Stimulated activated CD4-positive, alpha-beta T cell treated with anti-CD3 and anti-CD28 coated beads, Interleukin-1b, Interleukin-23, amount 100 ng/mL, for 4 hours (primary cell): ENCODE results near the gene ABLIM1.

Experiments used
- DNase-seq, 2 donors: peaks; one replicate each; pipeline ENCODE4 v3.0.0-alpha.2; 2020; ENCODE audit warnings: low read depth in 2 of 2

The ABLIM1 gene

DNA sequence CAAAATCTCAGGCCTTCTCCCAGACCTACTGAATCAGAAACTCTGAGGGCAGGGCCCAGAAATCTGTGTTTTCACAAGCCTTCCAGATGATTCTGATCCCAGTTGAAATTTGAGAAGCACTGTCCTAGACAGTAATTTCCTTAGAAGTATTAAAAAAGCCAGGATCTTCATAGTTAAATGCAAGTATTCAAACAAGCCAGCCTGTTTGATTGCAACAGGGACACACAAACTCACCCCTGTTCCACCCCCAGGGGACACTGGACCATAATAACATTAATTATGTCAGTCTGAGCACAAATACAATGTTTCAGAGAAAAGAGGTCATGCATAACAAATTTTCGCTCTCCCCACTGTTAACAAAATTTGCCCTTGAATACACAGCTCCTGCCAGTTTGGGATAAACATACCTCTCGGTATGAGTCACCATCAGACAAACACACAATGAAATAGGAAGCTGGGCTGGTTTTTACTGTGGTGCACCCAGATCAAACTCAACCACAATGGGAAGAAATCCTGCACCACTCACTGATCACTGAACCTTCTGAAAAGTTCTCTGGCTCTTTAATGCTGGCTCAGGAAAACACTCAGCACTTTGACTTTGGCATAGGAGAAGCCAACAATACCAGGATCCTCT lies 34.3 kb downstream of the ABLIM1 start:
- no peak for DNase-seq

DNA sequence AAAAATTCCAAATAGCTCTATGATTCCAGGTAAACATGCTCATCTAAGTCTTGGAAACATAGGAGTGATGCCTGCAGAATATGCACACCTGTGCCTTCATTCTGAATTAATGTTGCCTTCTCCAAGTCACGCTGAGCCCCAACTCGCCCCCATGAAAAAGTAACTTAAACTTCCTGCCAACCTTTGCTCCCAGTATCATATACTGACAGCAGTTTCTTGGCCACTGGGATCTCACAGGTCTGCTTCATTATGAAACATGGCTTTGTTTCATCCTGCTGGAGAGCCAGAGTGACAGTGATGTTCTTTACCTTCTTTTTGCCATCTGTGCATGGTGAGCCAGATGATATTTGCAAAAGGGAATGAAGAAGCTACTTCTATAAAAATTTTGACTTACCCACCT lies 34.9 kb downstream of the ABLIM1 start:
- no peak for DNase-seq

DNA sequence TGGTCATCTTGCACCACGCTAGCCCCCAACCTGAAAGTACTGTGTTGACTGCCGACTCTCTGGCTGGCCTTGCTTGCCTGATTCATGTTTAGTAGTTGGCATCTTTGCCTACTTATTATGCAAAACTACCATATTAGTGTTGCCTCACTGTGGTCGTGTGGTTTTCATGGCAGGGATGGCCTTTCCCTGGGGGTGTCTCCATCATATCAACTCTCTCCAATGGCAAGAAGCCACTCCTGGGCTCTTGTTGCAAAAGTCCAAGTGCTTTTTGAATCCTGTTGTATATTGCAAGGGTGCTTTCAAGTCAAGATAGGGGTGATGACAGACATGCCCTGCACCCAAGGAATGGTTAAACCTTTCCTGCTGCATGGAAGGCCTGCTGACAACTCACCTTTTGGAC lies 39.4 kb downstream of the ABLIM1 start:
- DNase-seq = no peak

DNA sequence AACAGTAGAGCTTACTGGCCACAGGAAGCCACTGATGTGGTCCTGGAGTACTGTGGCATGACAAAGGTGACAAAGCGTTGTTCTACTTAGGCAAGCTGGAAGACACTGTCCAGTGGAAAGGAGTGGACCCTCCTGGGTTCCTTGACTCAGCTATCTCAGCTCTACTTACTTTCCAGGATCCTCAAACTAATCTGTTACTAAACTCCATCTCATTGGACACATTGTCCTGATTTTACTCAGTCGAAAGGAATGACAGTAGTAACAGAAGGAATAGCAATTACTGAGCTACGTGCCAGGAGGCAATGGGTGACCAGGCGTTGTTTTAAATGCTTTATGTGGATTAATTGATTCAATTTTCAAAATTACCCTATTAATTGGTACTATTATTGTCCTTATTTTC lies 41.6 kb downstream of the ABLIM1 start:
- DNase-seq = no peak

DNA sequence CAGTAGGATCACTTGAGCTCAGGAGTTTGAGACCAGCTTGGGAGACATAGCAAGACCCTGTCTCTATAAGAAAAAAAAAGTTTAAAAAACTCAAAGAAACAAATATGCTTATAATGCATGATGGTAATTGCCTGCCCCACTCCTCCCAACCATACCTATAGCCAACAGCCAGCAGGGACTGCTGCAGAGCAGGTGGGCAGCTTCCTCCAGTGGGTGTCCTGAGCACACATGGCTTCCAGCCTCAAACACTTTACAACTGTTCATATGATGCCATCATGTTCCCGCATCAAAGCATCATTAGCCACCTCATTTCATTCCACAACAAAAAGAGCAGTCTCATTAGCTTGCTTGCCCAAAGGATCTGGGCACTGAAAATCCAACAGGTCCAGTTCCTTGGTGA lies 42.0 kb downstream of the ABLIM1 start:
- no peak for DNase-seq

DNA sequence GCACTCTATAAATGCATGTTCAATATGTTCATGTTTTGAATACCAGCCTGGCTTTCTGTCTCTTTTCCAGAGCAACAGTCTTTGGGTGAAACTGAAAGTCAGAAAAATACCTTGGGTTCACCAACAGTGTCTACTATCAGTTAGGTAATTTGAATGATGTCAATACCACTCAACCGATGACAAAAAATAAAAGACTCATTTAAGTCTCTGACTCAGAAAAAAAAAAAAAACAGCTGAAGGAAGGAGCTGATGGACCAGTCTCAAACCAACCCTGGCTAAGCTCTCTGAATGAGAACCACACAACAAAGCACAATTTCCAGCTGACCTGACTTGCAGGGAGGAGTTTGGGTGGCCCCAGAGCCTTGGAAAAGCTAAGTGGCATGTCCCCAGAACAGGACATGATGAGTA lies 42.5 kb downstream of the ABLIM1 start:
- DNase-seq = no peak

DNA sequence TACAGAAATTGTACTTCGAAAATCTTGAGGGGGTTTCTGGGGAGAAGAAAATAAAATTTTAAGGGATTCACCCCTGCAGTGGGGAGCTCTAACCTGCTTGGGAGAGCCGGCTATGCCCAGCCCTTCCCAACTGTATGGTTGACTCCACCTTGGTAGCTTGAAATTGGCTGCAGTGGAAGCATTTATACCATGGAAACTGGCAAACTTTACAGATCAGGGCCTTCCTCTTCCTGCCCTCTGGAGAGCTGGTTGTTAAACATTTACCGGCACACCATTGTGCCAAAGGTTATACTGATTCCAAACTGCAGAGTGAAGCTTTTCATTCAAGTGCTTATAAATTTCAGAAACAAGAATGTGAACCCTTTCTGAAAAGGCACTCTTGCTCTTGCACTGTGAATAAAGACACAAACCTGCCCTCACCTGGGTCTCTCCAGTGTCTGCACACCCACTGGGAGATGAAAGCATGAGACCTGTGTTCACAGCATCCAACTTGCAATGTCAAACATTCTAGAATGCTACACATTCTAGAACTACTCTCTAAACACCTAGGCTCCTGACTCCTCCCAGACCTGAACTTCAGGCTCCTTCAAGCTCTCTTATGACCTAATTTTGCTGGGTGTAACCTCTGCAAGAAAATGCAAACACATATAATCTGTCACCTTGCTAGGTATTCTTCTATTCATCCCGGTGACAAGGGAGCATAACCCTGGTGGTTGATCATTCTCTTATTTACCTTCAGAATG lies 44.7 kb downstream of the ABLIM1 start:
- DNase-seq = no peak

DNA sequence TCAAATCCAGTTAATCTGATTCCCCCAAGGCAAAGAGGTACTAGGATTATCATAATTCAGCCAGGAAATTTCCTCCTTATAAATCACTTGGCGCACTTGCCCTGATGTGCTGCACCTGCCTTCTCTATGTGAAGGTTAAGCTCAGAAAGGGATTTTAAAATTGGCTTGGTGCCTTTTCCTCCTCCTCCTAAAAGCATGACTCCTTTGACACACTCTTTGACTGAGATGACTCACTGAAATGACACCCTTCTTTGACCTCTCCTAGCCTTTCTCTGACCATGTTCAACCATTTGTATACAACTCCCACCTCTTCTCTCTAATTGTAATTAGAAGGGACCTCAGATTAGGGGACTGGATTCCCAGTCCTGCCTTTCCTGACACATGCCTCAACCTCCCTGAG lies 46.5 kb downstream of the ABLIM1 start:
- DNase-seq = no peak

DNA sequence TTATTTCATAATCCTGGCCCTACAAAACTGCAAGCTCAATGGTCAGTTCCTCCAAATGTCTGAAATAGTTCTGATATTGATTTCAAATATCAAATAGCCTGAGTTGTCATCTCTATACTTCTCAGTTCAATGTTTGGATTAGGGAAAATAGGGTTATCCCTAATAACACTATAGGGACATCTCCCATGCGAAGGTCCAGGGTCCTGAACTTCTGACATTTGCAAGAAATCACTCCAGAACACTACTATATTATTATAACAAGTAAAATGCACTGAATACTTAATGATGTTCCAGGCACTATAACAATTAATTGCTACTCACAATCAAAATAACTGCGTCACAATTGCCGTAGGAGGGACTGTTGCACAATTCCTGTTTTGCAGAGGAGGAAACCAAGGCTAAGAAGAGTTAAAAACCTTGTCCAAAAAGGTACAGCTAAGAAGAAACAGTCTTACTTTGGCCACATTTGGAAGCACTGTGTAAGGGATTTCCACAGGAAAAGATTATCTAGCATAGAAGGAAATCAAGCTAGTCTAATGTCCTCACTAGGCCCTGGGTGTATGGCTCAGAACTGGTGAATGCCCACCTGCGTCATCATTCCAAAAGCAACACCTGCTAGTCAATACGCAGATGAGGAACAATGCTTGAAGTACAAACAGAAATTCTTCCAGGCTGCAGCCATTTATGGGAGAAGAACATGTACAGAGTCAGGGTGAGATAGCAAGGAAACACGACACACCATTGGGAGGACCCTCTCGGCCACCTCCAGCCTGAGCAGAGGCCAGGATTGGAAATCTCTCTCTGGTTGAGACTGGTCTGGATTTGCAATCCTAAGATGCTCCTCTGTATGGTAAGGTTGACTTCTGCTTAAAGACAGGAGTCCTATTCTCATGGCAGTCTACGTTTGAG lies 48.3 kb downstream of the ABLIM1 start:
- DNase-seq = no peak

DNA sequence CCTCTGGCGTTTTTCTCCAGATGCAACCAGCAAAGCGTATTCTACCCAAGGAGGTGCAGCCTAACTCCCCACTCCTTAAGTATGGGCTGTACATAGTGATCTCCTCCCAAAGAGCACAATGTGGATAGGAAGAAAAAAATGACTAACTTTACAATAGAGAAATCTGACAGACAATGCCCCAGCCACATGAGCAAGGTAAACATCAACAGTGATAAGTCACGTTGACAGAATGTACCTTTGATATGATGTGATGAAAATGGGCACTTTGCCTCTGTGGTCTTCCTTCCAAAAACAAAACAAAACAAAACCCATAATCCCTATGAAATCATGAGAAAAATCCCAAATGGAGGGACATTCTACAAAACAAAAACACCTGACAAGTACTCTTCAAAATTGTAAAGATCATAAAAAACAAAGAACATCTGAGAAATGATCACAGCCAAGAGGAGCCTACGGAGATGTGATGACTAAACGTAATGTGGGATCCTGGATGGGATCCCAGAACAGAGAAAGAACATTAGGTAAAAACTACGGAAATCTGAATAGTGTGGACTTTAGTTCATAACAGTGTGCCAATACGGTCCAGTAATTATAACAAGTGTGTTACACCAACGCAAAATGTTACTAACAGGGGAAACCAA lies 50.6 kb downstream of the ABLIM1 start:
- DNase-seq = no peak

DNA sequence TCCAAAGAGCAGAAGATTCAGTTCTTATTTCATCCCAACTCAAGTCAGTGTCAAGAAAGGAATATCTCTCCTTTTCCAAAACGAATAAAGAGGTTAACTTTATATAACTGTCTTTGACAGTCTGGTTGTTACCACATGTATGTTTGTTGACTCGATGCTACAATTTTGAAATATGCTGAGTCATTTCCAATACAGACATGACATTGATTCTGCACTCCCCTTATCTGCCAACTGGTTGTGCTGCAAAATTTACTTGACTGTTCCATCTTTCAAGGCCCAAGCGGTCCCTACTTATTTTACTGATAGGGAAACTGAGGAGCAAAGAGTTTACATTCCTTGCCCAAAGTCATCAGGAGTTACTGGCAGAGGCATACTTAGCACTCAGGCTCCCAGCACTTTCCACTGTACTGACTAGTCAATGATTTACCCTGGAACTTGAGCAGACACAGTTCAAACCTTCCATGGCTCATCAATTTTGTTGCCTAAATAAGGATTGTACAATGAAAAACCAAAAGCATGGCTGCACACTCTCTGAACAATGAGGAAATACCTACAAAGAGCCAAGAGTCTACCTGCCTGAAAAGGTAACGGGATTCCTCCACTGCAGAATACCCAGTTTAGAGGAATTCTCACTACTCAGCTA lies 52.8 kb downstream of the ABLIM1 start:
- no peak for DNase-seq

DNA sequence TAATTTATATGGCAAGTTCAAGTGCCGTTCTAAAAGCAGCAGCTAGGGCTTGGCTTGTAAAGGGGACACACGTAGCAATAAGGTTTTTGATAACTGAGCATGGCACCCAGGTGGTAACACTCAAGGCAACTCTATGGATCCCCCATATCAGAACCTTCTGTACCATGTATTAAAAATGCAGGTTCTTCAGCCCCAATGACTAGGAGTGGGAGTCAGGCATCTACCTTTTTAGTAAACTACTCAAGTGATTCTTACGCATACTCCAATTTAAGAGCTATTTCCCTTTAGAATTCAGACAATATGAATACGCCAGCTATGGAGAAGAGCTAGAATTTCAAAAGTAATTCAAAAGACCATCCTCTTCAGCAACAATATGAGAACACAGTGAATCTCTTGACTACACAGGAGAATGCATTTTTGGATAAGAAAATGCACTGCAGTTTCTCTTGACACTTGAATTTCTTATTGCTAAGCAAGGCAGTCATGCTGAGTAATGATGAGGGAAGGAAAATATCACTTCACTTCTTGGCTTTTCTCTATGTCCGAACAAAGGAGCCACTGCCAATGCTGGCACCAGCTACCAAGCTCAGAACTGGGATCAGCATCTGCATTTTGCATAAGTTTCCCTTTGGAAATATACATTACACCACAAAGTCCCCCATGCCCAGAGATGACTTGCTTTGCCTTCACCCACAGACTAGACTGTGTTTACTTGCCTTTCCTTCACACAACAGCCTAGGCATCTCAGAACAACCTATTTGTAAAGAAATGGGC lies 53.5 kb downstream of the ABLIM1 start:
- no peak for DNase-seq

DNA sequence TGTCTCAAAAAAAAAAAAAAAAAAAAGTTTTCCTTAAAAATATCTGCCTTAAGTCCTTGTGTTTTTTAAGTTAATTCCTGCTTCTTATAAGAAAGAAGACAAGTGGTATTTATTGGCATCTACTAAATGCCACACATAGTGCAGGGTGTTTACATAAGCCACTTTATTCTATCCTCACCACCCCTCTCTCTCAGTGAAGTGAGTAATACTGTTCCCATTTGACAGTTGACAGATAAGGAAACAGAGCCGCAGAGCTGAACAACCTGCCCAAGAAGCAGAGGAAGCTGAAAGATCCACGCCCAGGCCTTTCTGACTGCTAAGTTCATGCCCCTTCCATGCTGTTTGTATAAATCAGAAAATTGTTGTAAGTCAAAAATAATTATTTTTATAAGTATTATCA lies 54.1 kb downstream of the ABLIM1 start:
- no peak for DNase-seq

DNA sequence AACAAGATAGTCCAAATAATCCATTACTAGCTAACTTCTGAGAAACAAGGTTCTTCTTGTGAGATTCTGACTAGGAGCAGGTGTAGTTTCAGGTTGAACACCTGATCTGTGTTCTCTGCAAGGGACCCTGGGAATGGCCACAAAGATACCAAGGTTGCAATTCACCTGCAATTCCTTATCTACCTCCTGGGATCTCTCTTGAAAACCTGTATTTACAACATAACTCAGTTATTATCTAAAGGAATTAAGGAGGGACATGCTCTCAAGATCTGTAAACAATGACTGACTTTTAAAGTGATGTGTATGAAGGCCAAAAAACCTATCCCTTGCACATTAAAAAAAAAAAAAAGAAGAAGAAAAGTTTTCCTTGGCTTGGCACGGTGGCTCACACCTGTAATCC lies 54.8 kb downstream of the ABLIM1 start:
- DNase-seq = no peak

DNA sequence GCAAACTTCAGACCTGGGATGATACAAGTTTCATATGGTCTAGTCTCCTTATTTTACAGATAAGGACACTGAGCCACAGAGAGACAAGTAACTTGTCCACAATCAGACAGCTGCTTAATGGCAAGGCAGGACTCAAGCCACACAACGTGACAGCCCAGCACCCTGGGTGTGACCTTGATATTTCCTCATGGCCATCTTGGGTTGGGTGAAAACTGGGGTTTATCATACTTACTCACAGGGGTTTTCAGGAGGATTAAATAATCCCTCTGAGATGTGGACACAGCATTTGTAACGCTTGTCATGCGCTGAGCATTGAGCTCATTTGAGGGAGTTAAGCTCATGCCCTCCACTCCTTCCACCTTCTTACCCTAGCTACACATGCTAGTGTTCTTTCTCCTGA lies 58.0 kb downstream of the ABLIM1 start:
- DNase-seq = no peak

DNA sequence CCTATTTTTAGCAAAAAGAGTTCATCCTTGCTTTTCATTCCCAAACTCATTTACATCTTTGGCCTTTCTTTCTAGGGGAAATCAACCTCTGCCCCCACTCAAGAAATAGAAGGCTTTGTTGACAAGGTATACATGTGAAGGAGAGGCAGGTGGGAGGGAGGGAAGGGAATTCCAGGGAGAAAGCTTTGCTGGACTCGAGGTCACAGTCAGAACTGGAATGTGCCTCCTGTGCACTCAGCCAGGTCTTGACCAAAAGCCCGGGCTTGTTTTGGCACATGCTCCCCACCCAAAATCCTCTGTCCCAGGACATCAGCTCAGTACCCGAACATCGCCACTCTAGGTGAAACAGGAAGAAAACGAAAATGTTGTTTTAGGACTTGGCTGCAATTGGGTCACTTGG lies 61.3 kb downstream of the ABLIM1 start:
- DNase-seq = no peak

DNA sequence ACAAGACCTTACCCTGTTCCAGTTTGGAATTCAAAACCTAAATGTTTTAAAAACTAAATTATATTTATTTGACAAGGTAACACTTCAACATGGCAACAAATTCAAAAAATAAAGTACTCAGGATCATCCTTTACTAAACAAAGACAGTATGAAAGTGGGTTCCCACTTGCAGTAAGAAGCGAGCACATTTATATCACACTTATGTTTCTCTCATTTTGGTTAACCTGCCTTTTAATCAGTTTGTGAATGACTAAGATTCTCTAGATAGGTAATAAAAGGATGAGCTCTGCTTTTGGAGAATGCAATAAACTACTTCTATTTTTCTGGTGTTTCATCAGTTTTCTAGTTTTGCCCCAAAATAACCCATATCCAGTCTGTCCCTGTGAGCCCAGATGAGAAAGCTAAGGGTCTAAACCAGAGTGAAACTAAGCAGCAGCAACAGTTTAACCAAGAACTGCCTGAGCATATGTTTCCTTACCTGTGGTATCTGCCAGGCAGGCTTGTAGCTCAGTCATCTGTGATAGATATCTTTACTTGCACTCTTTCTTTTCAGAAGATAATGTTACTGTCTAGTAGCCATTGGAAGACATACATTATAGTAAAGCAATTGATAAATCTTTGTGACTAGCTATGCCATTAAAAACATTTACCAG lies 64.1 kb downstream of the ABLIM1 start:
- DNase-seq = no peak

DNA sequence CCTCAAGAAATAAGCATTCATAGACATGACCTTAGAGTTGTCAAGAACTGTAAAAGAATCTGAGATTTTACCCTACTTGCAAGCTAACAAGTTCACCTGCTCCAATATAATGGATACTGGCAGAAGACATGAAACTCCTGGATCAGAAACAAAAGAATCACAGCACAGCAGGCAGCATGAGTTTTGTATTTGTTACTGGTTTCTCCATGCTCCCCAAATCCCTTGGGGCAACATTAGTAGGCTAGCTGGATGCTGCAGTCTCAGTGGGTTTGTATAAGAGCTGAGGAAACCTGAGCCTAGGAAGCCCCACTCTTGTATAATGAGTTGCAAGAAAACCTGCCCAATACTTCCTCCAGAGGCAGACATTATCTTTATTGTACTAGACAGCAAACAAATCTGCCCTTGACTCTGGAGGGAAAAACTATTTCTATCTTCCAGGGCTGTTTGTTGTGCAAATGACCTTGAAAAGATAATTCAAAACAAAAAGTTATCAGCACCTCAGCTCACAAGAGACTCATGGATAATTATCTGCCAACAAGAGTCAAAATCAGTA lies 64.8 kb downstream of the ABLIM1 start:
- no peak for DNase-seq

DNA sequence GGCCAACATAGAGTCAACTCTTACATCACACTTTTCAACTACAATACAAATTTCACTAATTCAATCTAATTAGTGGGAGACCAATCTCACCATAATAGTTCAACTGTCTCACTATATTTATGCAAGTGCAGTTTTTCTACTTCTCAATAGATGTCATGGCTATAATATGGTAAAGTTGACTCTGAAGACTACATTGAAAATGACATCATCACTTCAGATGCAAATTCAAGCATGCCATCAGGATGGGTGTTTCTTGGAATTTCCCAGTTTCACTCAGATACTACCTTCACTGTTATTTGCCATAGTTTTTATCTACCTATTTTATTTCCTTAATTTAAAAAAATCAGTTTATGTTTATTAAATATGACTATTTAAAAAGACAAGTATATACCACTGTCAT lies 67.1 kb downstream of the ABLIM1 start:
- no peak for DNase-seq

DNA sequence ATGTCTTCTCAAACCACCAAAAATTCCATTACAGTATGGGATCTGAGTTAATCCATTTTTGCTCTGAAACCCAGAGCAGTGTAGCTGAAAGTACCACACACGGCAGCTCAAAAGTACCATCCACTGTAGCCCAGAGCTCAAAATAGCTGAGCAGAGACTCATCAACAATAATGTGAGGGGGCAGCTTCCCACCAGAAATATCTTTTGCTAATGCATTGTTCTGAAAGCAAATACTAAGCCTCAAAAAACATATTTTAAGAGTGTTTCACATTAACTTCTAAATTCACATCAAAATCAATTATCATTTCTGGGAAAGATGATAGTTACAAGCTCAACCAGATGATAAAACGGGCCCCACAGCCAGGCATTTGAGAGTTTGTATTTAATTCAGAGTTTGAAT lies 73.7 kb downstream of the ABLIM1 start:
- no peak for DNase-seq
